GM12864 (cell line): Measurements from ENCODE around the gene CSRP3.

Experiments used
- DNase-seq: peaks from one replicate; pipeline ENCODE4 v3.0.0-alpha.2; 2011; ENCODE audit warnings: low read depth
- H3K4me3 ChIP-seq: 2 replicates; pipeline ENCODE4 v1.5.1; 2011; ENCODE audit warnings: mild to moderate bottlenecking, low read depth, low read length, control low read depth
- CTCF ChIP-seq: IDR thresholded peaks from 2 replicates; pipeline ENCODE4 v1.5.1; 2011; ENCODE audit warnings: low read depth, mild to moderate bottlenecking, moderate library complexity, low read length, control low read depth, inconsistent platforms; ENCODE audit errors: missing control alignments

Gene CSRP3

DNA sequence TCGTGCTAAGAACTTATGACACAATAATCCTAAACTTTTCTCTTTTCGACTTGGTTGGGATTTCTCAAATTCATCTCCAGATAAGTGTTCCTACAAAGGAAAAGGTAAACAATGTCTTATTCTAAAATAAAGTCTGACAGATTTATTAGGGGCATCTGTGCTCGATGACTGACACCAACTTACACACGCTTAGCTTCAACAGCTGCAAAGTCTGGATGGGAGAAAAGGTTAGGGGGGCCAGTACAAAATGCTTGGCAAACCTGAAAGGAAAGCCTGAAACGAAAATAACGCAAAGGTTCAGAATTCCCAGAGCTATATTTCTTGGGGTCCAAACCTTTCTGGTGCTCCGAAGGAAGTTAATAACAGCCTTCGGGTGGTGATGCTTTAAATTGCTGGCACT lies 35.6 kb upstream of the CSRP3 start:
- no peak for DNase-seq
- no peak for TF ChIP-seq CTCF
- H3K4me3 ChIP-seq, result no peak overlapping the region

- no peak overlapping the region for H3K4me3 ChIP-seq
- no peak for TF ChIP-seq CTCF
- DNase-seq, result no peak
Measured at GRCh38 chr11:19234231-19234817, 32.5 kb upstream of the CSRP3 start.

DNA sequence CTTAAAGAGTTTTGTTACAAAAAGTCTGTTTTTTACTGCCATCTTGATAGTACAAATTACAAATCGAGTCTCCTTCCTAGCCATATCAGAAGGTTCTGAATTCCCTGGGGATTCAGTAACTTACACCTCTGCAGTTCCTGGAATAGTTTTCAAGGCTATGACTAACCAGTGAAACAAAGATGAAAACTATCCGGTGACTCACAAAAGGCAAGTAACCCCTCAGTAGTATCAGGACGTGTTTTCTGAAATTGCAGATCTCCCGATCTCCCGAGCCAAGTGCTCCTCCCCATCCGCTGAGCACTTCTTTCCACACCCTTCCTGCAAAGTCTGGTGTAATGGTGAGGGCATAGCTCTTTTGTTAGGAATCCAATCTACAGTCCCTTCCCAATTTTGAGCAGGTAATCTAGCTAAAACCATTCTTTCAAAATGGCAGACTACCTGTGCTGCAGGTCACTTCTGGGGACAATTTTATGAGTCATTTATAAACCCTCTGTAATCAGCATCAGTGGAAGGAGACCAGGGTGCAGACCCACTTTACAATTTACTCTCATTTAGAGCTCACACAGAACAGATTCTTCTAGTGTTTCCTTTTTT lies 31.2 kb upstream of the CSRP3 start:
- TF ChIP-seq CTCF, result no peak
- no peak overlapping the region for H3K4me3 ChIP-seq
- DNase-seq, result no peak

DNA sequence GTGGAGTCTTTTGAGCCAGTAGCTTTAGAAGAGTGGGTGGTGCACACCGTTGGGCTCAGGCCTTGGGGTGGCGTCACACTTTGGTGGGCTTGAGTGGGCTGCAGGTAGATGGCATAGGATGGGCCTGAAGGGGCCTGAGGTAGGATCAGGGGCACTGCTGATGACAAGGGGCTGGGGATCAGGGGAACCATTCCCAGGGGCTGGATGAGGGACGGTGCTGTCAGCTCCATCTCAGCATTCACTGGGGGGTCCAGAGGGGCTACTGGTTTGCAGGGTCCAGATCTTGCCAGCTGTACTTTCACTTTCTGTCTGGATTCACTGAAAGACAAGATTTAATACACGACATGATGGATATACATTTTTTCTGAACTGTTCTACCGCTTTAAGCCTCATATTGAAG lies 27.9 kb upstream of the CSRP3 start:
- no peak overlapping the region for H3K4me3 ChIP-seq
- DNase-seq, result no peak
- no peak for TF ChIP-seq CTCF

GRCh38 chr11:19228968-19229367 lies 27.2 kb upstream of the CSRP3 start:
- TF ChIP-seq CTCF, result no peak
- no peak overlapping the region for H3K4me3 ChIP-seq

GRCh38 chr11:19226378-19227195 lies 24.8 kb upstream of the CSRP3 start:
- DNase-seq, result no peak
- H3K4me3 ChIP-seq, result no peak overlapping the region
- no peak for TF ChIP-seq CTCF

More at GRCh38 chr11:19228968-19229367, 27.2 kb upstream of the CSRP3 start:
- DNase-seq, result no peak

GRCh38 chr11:19225581-19225980 lies 23.8 kb upstream of the CSRP3 start:
- DNase-seq, result no peak
- TF ChIP-seq CTCF, result no peak
- H3K4me3 ChIP-seq, result no peak overlapping the region
